ENCODE results near the gene C19orf47.
A peak's percentile ranks its signal among the peaks of the same experiment; 100 is the strongest.

The C19orf47 gene

GRCh38 chr19:40313229-40313983 lies 34.8 kb downstream of the C19orf47 start:
- Histone ChIP-seq H3K27ac (ENCODE audit: poor library complexity, severe bottlenecking) (no peak overlapping the region), H3K4me1 (ENCODE audit: insufficient read depth, poor library complexity, severe bottlenecking) (no peaks in the 10 kb centered on the region), H3K9me3 (ENCODE audit: severe bottlenecking) (no peaks in the 10 kb centered on the region), H3K27me3 (ENCODE audit: insufficient read depth, poor library complexity, severe bottlenecking) (no peaks in the 10 kb centered on the region), H3K4me3 (ENCODE audit: severe bottlenecking) (no peak overlapping the region), H3K36me3 (ENCODE audit: low read depth) (peaks cover 3% of the 10 kb centered on the region; the same call in 1 of the 2 replicates)
- no peak for DNase-seq (ENCODE audit: low spot score)
- TF ChIP-seq CTCF (IDR thresholded peaks at IDR 0.05; ENCODE audit: poor library complexity, severe bottlenecking) = no peak
- ATAC-seq (ENCODE audit: low read depth) = no peak

- no peak for TF ChIP-seq CTCF (IDR thresholded peaks at IDR 0.05; ENCODE audit: poor library complexity, severe bottlenecking)
- Histone ChIP-seq H3K27me3 (ENCODE audit: insufficient read depth, poor library complexity, severe bottlenecking) (no peaks in the 10 kb centered on the region), H3K4me1 (ENCODE audit: insufficient read depth, poor library complexity, severe bottlenecking) (no peaks in the 10 kb centered on the region), H3K9me3 (ENCODE audit: severe bottlenecking) (no peaks in the 10 kb centered on the region), H3K4me3 (ENCODE audit: severe bottlenecking) (no peak overlapping the region), H3K27ac (ENCODE audit: poor library complexity, severe bottlenecking) (no peak overlapping the region), H3K36me3 (ENCODE audit: low read depth) (no peaks in the 10 kb centered on the region)
- no peak for DNase-seq (ENCODE audit: low spot score)
- ATAC-seq (ENCODE audit: low read depth) = no peak
These were observed 35.7 kb downstream of the C19orf47 start for GRCh38 chr19:40312533-40312932.

- no peaks in the 10 kb centered on the region for H3K36me3 ChIP-seq (ENCODE audit: low read depth)
- H3K4me1 ChIP-seq (ENCODE audit: insufficient read depth, poor library complexity, severe bottlenecking) = no peaks in the 10 kb centered on the region
- H3K4me3 ChIP-seq (ENCODE audit: severe bottlenecking) = no peak overlapping the region
- no peak for TF ChIP-seq CTCF (IDR thresholded peaks at IDR 0.05; ENCODE audit: poor library complexity, severe bottlenecking)
- H3K27me3 ChIP-seq (ENCODE audit: insufficient read depth, poor library complexity, severe bottlenecking) = no peaks in the 10 kb centered on the region
- H3K27ac ChIP-seq (ENCODE audit: poor library complexity, severe bottlenecking) = no peak overlapping the region
- ATAC-seq (ENCODE audit: low read depth) (no peak), DNase-seq (ENCODE audit: low spot score) (no peak)
- H3K9me3 ChIP-seq (ENCODE audit: severe bottlenecking) = no peaks in the 10 kb centered on the region
These were observed 38.5 kb downstream of the C19orf47 start for GRCh38 chr19:40309666-40310065.

- ATAC-seq (ENCODE audit: low read depth) (peak; percentile 66; the same call in 2 of the 3 replicates), DNase-seq (ENCODE audit: low spot score) (peak; percentile 73)
- Histone ChIP-seq H3K27me3 (ENCODE audit: insufficient read depth, poor library complexity, severe bottlenecking) (no peaks in the 10 kb centered on the region), H3K4me1 (ENCODE audit: insufficient read depth, poor library complexity, severe bottlenecking) (peaks cover 11% of the 10 kb centered on the region), H3K36me3 (ENCODE audit: low read depth) (no peaks in the 10 kb centered on the region), H3K27ac (ENCODE audit: poor library complexity, severe bottlenecking) (no peak overlapping the region), H3K9me3 (ENCODE audit: severe bottlenecking) (no peaks in the 10 kb centered on the region), H3K4me3 (ENCODE audit: severe bottlenecking) (no peak overlapping the region)
- peak; percentile 91 for TF ChIP-seq CTCF (IDR thresholded peaks at IDR 0.05; ENCODE audit: poor library complexity, severe bottlenecking)
These were observed 42.8 kb downstream of the C19orf47 start for GRCh38 chr19:40305403-40305802.

GRCh38 chr19:40304306-40304705 lies 43.9 kb downstream of the C19orf47 start:
- no peaks in the 10 kb centered on the region for H3K9me3 ChIP-seq (ENCODE audit: severe bottlenecking)
- no peaks in the 10 kb centered on the region for H3K27me3 ChIP-seq (ENCODE audit: insufficient read depth, poor library complexity, severe bottlenecking)
- no peak for TF ChIP-seq CTCF (IDR thresholded peaks at IDR 0.05; ENCODE audit: poor library complexity, severe bottlenecking)
- no peaks in the 10 kb centered on the region for H3K36me3 ChIP-seq (ENCODE audit: low read depth)
- DNase-seq (ENCODE audit: low spot score) (no peak), ATAC-seq (ENCODE audit: low read depth) (no peak)
- peaks cover 11% of the 10 kb centered on the region for H3K4me1 ChIP-seq (ENCODE audit: insufficient read depth, poor library complexity, severe bottlenecking)
- no peak overlapping the region for H3K4me3 ChIP-seq (ENCODE audit: severe bottlenecking)
- no peak overlapping the region for H3K27ac ChIP-seq (ENCODE audit: poor library complexity, severe bottlenecking)
